ENCODE results near the gene LURAP1L. TPM values are rescaled to one million over a fixed set of nuclear protein-coding genes. Genes with fewer than 3 reads are reported as not detected.

The LURAP1L gene
- total RNA-seq, 1 experiment from 2014 or later: 59.2 TPM

DNA sequence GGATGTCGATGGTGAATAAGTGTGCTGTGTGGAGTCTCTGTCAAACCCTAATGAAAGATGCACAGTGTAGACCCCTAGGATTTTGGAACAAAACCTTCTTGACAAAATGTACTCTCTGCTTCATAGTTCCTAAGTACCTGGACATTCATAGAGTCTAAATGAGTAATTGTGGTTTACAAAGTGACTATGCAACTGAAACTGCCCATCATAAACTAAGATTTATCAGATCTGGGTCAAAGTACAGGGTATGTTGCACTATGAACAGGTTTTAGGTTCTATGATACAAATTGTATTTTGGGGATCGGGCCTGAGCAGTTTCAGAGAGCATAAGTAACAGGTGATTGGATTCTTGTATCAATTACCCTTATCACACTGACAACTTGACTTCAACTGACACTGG, 79.4 kb downstream of the LURAP1L start:
- no peaks in the 10 kb centered on the region for H3K27me3 Mint-ChIP-seq (ENCODE audit: insufficient read depth, unreplicated experiment)
- intact Hi-C loops (cut with micrococcal nuclease): no loop called here
- BruUV-seq (replicated peaks): no TSS peak
- ChIA-PET CTCF (interaction anchor here (0.7 to 1.5 kb wide), 4 partner anchors 30 to 131 kb away, joined by 3 to 8 read pairs (median 3); no protein-coding TSS in a partner anchor), POLR2A (no interaction called here)
- peaks cover 29% of the 10 kb centered on the region for H3K4me1 Mint-ChIP-seq (ENCODE audit: insufficient read depth, unreplicated experiment)
- no peak overlapping the region for H3K4me3 Mint-ChIP-seq (ENCODE audit: unreplicated experiment)
- no peak for DNase-seq (ENCODE audit: unreplicated experiment)
- H3K9me3 Mint-ChIP-seq (ENCODE audit: unreplicated experiment): no peaks in the 10 kb centered on the region
- no peak for TF ChIP-seq CTCF (IDR thresholded peaks at IDR 0.05; ENCODE audit: unreplicated experiment)
- H3K27ac Mint-ChIP-seq (ENCODE audit: low read depth, unreplicated experiment): peak overlapping the region; percentile 61
- H3K36me3 Mint-ChIP-seq (ENCODE audit: insufficient read depth, unreplicated experiment): no peaks in the 10 kb centered on the region

GRCh38 chr9:12855066-12855465, 80.2 kb downstream of the LURAP1L start:
- TF ChIP-seq CTCF (IDR thresholded peaks at IDR 0.05; ENCODE audit: unreplicated experiment): no peak
- DNase-seq (ENCODE audit: unreplicated experiment): no peak
- no TSS peak for BruUV-seq (replicated peaks)
- POLR2A ChIA-PET: no interaction called here
- Mint-ChIP-seq H3K27ac (ENCODE audit: low read depth, unreplicated experiment) (peak overlapping the region; percentile 61), H3K27me3 (ENCODE audit: insufficient read depth, unreplicated experiment) (no peaks in the 10 kb centered on the region), H3K9me3 (ENCODE audit: unreplicated experiment) (no peaks in the 10 kb centered on the region), H3K4me3 (ENCODE audit: unreplicated experiment) (no peak overlapping the region), H3K4me1 (ENCODE audit: insufficient read depth, unreplicated experiment) (peaks cover 37% of the 10 kb centered on the region), H3K36me3 (ENCODE audit: insufficient read depth, unreplicated experiment) (peaks cover 6% of the 10 kb centered on the region)
- intact Hi-C loops (cut with micrococcal nuclease): no loop called here
- CTCF ChIA-PET: interaction anchor here (0.7 to 1.5 kb wide), 5 partner anchors 29 to 1571 kb away, joined by 3 to 8 read pairs (median 3); no protein-coding TSS in a partner anchor

DNA sequence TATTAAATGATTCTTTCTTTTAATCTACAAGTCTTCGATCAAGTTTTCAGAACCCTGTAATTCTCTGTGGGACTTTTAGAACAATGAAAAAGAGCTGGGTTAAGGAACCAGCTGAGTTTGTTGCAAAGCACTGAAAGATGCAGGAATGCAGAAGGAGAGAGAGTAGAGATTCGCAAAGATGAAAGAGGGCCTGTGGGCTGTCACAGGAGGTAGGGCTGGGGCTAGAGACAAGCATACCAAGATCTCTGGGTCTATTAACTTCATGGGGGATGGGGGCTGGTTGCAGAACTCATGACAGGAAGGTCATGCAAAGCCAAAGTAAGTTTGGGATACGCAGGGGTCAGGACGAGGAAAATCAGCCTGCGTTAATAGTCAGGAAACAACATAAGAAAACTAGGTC, 81.8 kb downstream of the LURAP1L start:
- CTCF ChIA-PET: no interaction called here
- H3K27ac Mint-ChIP-seq (ENCODE audit: low read depth, unreplicated experiment): no peak overlapping the region
- POLR2A ChIA-PET: no interaction called here
- BruUV-seq (replicated peaks): no TSS peak
- H3K4me1 Mint-ChIP-seq (ENCODE audit: insufficient read depth, unreplicated experiment): peaks cover 30% of the 10 kb centered on the region
- H3K27me3 Mint-ChIP-seq (ENCODE audit: insufficient read depth, unreplicated experiment): no peaks in the 10 kb centered on the region
- no peak overlapping the region for H3K4me3 Mint-ChIP-seq (ENCODE audit: unreplicated experiment)
- DNase-seq (ENCODE audit: unreplicated experiment): no peak
- TF ChIP-seq CTCF (IDR thresholded peaks at IDR 0.05; ENCODE audit: unreplicated experiment): no peak
- H3K36me3 Mint-ChIP-seq (ENCODE audit: insufficient read depth, unreplicated experiment): peaks cover 7% of the 10 kb centered on the region
- intact Hi-C loops (cut with micrococcal nuclease): no loop called here
- no peaks in the 10 kb centered on the region for H3K9me3 Mint-ChIP-seq (ENCODE audit: unreplicated experiment)

GRCh38 chr9:12859704-12860251, 85.0 kb downstream of the LURAP1L start:
- no peak for TF ChIP-seq CTCF (IDR thresholded peaks at IDR 0.05; ENCODE audit: unreplicated experiment)
- Mint-ChIP-seq H3K27me3 (ENCODE audit: insufficient read depth, unreplicated experiment) (no peaks in the 10 kb centered on the region), H3K36me3 (ENCODE audit: insufficient read depth, unreplicated experiment) (peaks cover 7% of the 10 kb centered on the region), H3K4me1 (ENCODE audit: insufficient read depth, unreplicated experiment) (peaks cover 24% of the 10 kb centered on the region), H3K9me3 (ENCODE audit: unreplicated experiment) (no peaks in the 10 kb centered on the region), H3K4me3 (ENCODE audit: unreplicated experiment) (peak overlapping the region; percentile 71), H3K27ac (ENCODE audit: low read depth, unreplicated experiment) (peak overlapping the region; percentile 86)
- ChIA-PET POLR2A (interaction anchor here (0.7 to 1.8 kb wide), 8 partner anchors 9 to 105 kb away, joined by 3 to 12 read pairs (median 4); partner anchors contain the start of gene LURAP1L), CTCF (interaction anchor here (0.7 to 1.2 kb wide), 4 partner anchors 83 to 466 kb away, joined by 3 to 4 read pairs (median 3); no protein-coding TSS in a partner anchor)
- peak; percentile 90 for DNase-seq (ENCODE audit: unreplicated experiment)
- intact Hi-C loops (cut with micrococcal nuclease): loop anchor here (1.0 kb wide), 1 partner anchor 45 kb away; no protein-coding TSS in a partner anchor
- no TSS peak for BruUV-seq (replicated peaks)
